HG02938 (cell line): Measurements from ENCODE around the gene SCGB3A1.

Source experiments
- ATAC-seq: cut with Tn5 transposase; IDR thresholded peaks from one replicate; pipeline ENCODE4 v1.9.1; 2021; ENCODE audit warnings: mild to moderate bottlenecking, moderate library complexity; ENCODE audit not compliant: unreplicated experiment

The SCGB3A1 gene

DNA sequence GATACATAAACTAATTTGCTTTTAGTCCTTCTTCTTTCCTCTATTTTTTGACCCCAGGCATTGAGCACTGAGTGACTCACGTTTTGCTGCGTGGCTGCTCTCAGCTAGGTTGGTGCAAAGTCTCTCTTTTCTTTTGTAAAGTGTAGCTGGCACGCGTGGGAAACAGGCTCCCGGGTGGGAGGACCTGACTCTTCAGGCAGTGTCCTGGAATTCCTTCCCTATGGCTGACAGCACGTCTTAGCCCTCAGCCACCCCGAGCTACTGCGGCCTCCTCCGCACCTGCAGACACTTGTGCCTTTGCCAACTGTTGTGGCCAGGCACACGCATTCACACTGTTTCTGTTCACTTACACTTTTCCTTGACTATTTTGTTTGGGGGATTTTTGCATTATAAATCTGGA is 877 bp upstream of the SCGB3A1 start:
- no peak for ATAC-seq

DNA sequence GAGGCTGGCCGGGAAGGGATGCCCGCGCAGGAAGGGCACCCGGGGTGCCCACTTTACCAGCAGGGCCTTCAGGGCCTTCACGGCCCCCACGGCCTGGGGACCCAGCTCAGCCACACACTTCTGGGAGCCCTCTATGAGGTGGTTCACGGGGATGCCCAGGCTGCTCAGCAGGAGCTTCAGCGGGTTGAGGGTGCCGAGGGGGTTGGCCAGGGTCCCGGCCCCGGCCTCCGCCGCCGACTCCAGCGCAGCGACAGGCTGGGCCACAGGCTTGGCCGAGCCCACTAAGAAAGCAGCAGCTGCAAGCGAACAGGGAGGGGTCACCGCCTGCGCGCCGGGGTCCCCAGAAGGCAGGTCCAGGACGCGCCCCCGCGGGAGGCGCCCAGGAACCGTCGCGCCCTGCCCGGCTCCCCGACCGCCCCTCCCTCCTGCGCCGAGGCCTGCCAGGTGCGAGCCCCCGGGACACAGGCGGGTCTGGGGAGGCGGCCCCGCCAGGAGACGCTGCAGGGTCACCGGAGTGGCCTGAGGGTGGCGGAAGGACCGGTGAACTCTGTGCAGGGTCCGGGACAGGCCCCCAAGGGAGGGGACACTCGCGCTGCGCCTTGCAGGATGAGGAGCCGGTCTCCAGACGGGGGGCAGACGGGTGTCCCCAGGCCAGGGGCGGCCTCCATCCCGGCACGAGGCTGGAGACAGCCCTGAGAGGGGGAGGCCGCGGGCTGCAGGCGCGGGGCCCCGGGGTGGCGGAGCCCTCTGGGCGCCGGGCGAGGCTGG is 572 bp downstream of the SCGB3A1 start:
- ATAC-seq, result no peak

DNA sequence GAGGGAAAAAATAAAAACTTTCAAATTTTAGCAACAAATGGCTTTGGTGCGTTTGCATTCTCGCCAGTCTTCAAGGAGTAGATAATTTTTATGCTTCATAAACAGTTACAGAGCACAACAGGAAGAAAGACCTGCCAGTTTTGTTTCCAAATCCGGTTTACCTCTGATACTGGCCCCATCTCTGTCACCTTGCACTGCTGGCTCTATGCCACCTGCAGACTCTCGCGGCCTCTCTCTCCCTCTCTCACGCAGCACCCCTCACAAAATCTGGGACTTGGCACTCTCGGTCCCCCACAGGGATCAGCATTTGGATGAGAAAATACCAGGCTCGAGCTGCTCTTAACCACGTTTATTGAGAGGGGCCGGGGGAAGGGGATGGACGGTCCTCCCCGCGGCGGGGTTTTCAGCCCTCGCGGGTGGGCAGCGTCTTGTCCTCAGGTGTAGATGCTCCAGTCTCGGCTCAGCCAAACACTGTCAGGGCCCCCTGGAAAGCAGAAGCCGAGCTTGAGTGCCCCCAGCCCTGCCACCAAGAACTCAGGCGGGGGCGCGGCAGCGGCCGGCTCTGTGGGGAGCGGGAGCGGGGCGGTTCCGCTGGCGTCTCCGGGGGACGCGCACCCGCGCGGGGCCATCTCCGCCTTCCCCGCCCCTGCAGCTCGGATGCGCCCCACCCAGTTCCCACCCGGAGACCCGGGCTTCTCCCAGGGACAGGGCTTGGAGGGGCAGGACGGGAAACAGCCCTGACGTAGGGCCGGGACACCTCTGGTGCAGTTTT is 1.3 kb downstream of the SCGB3A1 start:
- no peak for ATAC-seq

- no peak for ATAC-seq
Measured at GRCh38 chr5:180586870-180587269, 4.4 kb downstream of the SCGB3A1 start.

DNA sequence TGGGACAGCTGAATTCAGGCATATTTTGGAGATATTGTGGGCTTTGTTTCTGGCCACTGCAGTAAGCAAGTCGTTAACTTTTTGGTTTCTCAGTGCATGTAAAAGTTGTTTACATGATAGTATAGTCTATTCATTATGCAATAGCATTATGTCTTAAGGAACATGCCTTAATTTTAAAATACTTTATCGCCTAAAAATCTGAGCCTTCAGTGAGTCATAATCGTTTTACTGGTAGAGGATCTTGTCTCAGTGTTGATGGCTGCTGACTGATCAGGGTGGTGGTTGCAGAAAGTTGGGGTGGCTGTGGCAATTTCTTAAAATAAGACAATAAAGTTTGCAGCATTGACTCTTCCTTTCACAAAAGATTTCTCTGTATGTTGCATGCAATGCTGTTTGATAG is 5.1 kb downstream of the SCGB3A1 start:
- ATAC-seq, result no peak

- ATAC-seq, result no peak
Measured at GRCh38 chr5:180583738-180584137, 7.6 kb downstream of the SCGB3A1 start.

- no peak for ATAC-seq
Measured at GRCh38 chr5:180580681-180581080, 10.6 kb downstream of the SCGB3A1 start.

- no peak for ATAC-seq
Measured at GRCh38 chr5:180575571-180575970, 15.7 kb downstream of the SCGB3A1 start.

GRCh38 chr5:180568914-180569313 is 22.4 kb downstream of the SCGB3A1 start:
- no peak for ATAC-seq

DNA sequence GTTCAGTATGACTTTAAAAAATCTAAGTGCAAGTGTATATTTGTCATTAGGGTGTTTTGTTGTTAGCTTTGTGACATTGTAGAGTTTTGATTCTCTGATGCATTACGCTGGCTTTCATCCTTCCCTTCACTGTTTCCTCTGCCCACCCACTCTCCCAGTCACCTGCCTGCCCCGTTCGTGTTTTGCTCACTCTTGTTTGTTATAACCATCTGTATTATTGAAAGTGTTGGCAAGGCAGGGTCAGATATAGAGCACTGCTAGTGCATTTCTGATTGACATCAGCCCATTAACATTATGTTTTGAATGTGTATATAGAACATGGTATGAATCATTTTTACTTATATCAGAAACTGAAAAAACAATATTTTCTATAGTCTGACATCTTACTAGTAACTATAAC is 27.3 kb downstream of the SCGB3A1 start:
- ATAC-seq, result no peak

DNA sequence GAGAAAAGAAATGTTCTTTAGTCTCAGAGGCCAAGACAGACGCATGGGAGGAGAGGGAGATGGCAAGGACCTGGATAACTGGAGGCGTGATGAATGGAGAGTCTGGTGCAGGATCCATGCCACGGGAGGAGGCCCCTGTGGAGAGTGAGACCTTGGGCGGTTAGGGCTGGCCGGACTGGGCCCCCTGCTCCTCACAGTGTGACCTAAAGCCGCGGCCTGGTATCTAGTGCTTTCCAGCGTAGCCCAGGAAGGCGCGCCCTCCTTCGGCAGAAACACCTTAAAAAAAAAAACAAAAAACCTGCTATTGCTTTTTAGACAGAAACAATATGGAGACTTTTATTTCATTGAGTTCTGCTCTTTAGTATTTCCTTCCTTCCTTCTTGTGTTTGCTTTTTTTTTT is 33.1 kb downstream of the SCGB3A1 start:
- no peak for ATAC-seq

GRCh38 chr5:180557217-180557809 is 34.0 kb downstream of the SCGB3A1 start:
- no peak for ATAC-seq

DNA sequence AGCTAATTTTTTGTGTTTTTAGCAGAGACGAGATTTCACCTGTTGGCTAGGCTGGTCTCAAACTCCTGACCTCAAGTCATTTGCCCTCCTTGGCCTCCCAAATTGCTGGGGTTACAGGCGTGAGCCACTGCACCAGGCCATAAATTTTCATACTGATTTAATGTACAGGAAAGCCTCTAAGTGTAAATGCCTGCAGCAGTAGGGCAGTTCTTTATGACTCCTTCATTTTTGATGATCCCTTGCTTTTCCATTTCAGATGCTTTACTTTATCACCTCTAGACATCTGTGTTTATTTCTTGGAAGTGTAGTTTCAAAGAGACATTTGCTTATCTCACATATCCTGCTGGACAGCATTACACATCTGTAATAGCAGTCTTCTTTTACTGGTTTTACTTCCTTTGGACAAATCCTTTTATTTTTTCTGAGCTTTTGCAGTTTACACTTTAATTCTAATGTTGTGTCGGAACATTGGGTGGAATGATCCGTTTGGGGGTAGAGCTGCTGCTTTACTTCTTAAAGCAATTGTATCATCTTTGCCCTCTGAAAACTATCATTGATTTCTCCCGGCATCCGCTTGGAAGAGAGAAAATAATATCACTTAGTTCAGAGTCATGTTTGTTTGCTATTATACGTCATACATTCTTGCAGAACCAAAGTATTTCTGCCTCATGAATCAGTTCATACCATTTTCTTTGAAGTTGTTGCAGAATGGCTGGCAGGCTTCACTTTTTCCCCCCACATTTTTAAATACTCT is 36.0 kb downstream of the SCGB3A1 start:
- no peak for ATAC-seq

GRCh38 chr5:180553530-180553929 is 37.8 kb downstream of the SCGB3A1 start:
- ATAC-seq, result no peak

DNA sequence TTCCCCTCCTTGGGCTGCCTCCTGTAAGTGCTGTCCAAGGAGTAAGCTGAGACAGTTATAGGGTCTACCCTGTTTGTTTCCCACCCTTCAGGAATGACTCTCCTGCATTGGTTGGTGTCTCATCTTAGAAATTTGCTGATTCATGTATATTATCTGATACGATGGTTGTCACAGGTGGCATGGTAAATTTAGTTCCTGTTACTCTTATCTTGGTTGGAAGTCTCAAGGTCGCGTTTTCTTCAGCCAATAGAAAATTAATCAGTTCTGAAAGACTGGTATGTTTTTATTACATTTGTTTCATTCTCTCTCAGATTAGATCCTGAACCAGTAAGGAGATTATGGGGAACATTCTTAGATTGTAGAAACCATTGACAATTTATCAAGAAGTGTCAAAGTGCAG is 42.7 kb downstream of the SCGB3A1 start:
- no peak for ATAC-seq

DNA sequence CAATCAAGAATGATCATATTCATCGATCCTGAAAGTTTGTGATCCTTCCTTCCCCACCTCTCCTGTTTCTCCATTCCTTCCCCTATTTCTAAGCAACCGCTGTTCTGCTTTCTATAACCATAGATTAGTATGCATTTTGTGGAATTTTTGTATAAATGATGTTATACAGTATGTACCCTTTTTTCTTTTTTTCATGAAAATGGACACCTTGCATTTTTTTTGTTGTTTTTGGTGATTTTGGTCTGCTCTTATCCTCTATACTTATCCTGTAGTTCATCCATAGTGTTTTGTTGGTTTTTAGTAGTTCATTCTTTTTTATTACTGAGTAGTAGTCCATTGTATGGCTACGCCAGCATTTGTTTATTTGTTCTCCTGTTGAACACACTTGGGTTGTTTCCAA is 46.1 kb downstream of the SCGB3A1 start:
- no peak for ATAC-seq

- ATAC-seq, result no peak
Measured at GRCh38 chr5:180541710-180542109, 49.6 kb downstream of the SCGB3A1 start.
